Mucosa of gallbladder (tissue), 1 donor: Measurements from ENCODE around the gene SLCO2A1. TPM values are rescaled to one million over a fixed set of nuclear protein-coding genes. Genes with fewer than 3 reads are reported as not detected.
A peak's percentile ranks its signal among the peaks of the same experiment; 100 is the strongest.

Experiments
- DNase-seq: peaks from one replicate; pipeline ENCODE4 v3.0.0-alpha.2; 2020; ENCODE audit warnings: low spot score
- total RNA-seq: library from RNA; stranded (reverse); gene quantifications from one replicate; pipeline ENCODE4 v1.2.1, GENCODE V29; 2021
- donor health status: DM: no; HTN: no; CAD: no.

The SLCO2A1 gene
- total RNA-seq, 1 donor from 2014 or later, result 48.1 TPM

DNA sequence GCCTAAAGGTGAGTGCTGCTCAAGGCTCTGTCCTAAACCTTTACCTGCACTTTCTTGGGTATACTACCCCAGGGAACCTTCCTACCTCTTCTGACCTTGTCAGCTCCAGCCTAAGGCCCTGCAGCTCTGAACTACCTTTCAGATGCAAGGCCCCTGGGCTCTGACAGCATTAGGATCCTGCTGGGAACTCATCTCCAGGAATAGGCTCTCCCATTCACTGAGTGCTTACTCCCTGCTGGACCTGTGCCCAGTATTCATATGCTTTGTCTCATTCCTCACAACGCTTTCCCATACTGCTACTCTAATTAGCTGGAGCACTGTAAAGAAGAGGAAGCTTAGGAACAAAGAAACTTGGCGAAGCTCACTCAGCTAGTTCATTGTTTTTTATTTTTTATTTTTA is 80.3 kb downstream of the SLCO2A1 start:
- no peak for DNase-seq

DNA sequence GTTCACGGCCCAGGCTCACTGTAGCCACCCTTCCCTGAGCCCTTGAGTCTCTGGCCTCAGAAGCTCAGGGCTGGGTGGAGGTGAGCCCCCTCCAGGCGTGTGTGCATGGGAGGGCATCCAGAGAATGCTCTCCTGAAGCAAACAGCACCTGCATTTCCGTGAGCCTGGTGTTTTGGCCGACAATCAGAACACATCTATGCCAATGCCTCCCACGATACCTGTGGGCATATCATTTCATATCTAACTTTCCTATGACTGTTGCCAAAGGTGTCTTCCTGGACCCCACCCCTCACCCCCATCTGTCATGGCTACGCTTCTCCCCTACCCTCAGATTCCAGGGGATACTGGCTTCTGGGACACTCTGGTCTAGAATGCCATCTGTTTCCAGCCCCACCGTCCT is 80.7 kb downstream of the SLCO2A1 start:
- DNase-seq, result no peak

DNA sequence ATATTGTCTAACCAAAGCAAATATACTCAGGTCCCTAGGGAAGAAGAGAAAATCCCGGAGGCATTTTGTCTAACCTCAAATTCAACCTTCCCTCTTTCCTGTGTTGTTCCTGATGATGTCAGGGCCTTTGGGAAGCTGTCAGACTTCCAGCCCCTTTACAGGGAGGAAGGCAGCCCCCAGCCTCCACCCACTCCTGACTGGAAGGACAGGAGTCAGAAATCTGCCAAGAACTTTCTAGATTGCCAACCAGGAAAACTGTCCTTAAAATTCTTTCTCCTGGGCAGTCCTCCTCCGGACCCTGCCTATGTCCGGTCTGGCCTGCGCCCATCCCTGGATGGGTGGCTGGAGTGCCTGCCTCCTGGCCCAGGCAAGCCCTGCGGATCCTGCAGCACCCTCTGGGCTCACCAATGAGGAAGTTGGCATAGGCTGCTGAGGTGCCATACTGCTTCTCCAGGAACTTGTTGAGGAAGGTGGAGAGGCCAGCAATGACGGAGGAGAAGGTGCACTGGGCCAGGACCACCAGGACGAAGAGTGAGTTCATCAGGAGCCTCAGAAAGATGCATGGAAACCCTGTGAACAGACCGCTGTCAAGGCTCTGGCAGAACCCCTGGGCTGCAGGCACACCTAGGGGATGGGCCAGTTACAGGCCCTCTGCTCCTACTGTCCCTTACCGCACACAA is 81.5 kb downstream of the SLCO2A1 start:
- no peak for DNase-seq

- DNase-seq, result no peak
Measured at GRCh38 chr3:133945381-133946095, 84.2 kb downstream of the SLCO2A1 start.

GRCh38 chr3:133944641-133945380 is 84.9 kb downstream of the SLCO2A1 start:
- peak; percentile 61 for DNase-seq

DNA sequence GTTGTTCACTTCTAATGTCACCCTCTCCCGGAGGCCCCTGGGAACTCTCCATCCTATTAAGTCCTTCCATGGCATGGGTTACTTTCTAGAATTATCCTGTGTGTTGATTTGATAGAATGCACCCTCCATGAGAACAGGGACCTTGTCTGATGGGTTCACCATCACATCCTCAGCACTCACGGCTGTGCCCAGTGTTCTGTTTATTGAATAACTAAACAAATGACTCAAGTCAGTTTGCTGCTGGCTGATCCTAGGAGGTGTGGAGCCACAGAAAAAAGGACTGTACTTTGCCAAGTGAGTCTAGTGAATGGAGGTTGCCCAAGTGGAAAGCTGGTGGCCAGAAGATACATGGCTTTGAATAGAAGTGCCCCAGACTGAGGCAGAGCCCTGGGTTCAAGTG is 85.5 kb downstream of the SLCO2A1 start:
- peak; percentile 30 for DNase-seq

DNA sequence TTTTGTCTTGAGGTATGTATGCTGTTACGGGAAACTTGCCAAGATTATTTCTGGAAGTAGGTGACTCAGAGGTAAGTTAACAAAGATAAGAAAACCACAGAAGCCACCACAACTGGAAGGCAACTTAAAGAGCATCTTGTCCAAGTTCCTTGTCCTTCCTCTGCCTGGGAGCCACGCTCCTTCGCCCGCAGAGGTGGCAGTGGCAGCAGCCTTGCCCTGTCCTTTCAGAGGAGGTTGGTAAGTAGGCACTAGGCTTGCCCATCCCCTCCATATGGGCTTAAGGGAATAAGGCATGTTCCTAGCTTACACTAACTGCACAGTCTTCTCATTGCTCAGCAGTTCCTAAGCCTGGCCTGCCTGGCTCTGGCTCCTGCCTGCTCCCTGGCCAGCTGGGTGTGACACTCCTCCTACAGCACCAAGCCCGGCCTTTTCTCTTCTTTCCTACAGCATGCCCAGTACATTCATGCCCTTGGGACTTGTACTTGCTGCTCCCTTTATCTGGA is 86.0 kb downstream of the SLCO2A1 start:
- peak; percentile 45 for DNase-seq

- no peak for DNase-seq
Measured at GRCh38 chr3:133943031-133943535, 86.6 kb downstream of the SLCO2A1 start.

- DNase-seq, result no peak
Measured at GRCh38 chr3:133941415-133941821, 88.3 kb downstream of the SLCO2A1 start.

DNA sequence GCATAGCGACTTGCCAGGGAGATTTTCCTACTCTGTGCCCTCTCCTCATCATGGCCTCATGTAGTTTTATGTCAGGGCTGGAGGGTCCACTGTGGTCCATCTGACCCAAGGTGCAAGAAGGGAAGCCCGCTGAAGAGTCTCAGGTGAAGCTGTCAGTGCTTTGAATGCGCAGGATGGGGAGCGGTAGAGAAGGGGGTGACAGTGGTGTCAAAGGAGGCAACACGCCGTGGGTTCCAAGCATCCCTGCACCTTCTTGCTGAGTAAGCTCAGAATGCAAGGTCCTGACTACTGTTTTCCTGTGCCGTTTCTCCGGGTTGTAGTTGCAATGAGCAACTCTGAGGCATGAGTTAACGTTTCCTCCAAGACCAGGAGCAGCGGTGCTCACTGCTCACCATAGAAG is 89.2 kb downstream of the SLCO2A1 start:
- no peak for DNase-seq

DNA sequence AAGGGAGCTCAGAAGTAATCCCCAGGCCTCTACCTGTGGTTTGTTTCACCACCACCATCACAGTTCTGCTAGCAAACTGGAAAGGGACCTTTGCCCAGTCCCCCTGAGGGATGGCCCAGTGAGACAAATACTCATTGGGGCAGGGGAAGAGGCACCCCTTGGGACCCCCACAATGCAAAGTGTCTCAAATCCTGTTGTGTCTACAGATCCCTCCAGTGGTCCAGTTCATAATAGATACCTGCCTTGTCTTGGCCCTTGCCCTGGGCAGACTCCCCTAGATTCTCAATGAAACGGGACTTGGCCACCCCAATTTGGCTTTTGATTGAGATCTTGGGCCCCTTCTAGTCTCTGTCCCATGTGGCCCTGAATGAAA is 90.3 kb downstream of the SLCO2A1 start:
- no peak for DNase-seq

DNA sequence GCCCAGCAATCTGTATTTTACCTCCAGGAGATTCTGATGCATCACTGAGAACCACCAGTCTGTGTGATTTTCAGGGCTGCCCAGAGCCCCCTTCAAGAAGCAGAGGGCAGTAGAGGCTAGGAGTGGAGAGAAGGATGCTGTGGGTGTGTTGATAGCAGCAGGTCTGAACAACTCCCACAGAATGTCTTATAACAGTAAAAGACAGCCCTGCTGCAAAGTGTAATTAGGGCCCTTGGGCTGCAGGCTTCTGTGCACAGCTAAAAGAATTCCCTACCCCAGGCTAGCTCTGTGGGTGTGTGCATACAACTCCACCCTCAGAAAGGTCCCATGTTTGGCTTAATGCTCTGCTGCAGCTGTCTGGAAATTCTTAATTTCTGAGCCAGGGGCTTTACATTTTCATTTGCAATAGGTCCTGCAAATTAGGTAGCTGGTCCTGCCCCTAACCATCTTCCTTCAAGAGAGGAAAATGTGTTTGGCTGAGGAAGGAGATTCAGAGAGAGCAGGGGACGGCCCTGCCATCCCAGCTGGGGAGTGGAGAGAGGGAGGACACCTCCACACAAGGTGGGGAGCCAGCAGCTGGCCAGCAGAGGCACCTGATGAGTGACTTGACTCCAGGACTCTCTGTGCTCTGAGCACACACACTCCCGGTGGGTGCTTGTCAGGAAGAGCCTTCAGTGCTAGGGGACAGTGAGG is 90.8 kb downstream of the SLCO2A1 start:
- DNase-seq, result no peak

GRCh38 chr3:133937756-133938601 is 91.7 kb downstream of the SLCO2A1 start:
- peak; percentile 10 for DNase-seq

- peak; percentile 6 for DNase-seq
Measured at GRCh38 chr3:133937061-133937686, 92.6 kb downstream of the SLCO2A1 start.

- peak; percentile 6 for DNase-seq
Measured at GRCh38 chr3:133935843-133936769, 93.6 kb downstream of the SLCO2A1 start.

- DNase-seq, result peak; percentile 8
Measured at GRCh38 chr3:133934996-133935842, 94.5 kb downstream of the SLCO2A1 start.

- DNase-seq, result peak; percentile 11
Measured at GRCh38 chr3:133934073-133934970, 95.4 kb downstream of the SLCO2A1 start.
